Measurements from ENCODE around the gene SEMA3E.

Gene SEMA3E

DNA sequence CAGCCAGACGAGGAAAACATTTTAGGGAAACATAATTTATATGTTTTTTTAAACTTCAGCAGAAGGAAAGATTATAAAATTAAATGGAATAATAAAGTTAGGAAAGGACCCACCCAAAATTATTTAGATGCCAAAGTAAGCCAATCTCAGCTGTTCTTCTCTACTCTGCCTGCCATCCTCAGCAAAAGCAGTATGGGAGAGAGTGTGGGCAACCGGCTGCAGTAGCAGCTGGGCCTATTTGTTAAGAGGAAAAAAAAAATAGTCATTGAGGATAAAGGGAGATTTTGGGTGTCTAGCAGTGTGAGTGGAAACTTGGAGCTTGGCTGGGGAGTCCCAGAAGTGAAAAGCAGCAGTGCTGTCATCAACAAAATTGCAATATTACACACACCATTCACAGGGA, 15.4 kb downstream of the SEMA3E start:
- Histone ChIP-seq H3K9ac (ENCODE audit: low read depth, low read length) (no peak overlapping the region), H3K36me3 (ENCODE audit: control insufficient read depth, insufficient read depth, low read length) (no peaks in the 10 kb centered on the region), H3K4me3 (ENCODE audit: low read depth, low read length) (no peak overlapping the region), H3K9me3 (ENCODE audit: control insufficient read depth, insufficient read depth, low read length) (no peaks in the 10 kb centered on the region), H3K27me3 (ENCODE audit: control insufficient read depth, insufficient read depth, low read length) (no peaks in the 10 kb centered on the region), H3K4me1 (ENCODE audit: control insufficient read depth, insufficient read depth, low read length) (peaks cover 6% of the 10 kb centered on the region)

DNA sequence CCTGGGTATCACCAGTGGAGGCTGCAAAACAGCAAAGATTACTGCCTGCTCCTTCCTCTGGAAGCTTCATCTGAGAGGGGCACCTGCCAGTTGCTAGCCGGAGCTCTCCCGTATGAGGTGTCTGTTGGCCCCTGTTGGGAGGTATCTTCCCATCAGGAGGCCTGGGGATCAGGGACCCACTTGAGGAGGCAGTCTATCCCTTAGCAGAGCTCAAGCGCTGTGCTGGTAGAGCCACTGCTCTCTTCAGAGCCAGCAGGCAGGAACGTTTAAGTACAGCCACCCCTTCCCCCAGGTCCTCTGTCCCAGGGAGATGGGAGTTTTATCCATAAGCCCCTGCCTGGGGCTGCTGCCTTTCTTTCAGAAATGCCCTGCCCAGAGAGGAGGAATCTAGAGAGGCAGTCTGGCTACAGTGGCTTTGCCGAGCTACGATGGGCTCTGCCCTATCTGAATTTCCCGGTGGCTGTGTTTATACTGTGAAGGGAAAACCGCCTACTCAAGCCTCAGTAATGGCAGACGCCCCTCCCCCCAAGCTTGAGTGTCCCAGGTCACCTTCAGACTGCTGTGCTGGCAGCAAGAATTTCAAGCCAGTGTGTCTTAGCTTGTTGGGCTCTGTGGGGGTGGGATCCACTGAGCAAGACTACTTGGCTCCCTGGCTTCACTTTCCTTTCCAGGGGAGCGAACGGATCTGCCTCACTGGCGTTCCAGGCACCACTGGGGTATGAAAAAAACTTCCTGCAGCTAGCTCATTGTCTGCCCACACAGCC, 19.6 kb downstream of the SEMA3E start:
- H3K27me3 ChIP-seq (ENCODE audit: control insufficient read depth, insufficient read depth, low read length): no peaks in the 10 kb centered on the region
- H3K4me3 ChIP-seq (ENCODE audit: low read depth, low read length): no peak overlapping the region
- peaks cover 6% of the 10 kb centered on the region for H3K4me1 ChIP-seq (ENCODE audit: control insufficient read depth, insufficient read depth, low read length)
- no peaks in the 10 kb centered on the region for H3K36me3 ChIP-seq (ENCODE audit: control insufficient read depth, insufficient read depth, low read length)
- H3K9me3 ChIP-seq (ENCODE audit: control insufficient read depth, insufficient read depth, low read length): no peaks in the 10 kb centered on the region
- H3K9ac ChIP-seq (ENCODE audit: low read depth, low read length): no peak overlapping the region

DNA sequence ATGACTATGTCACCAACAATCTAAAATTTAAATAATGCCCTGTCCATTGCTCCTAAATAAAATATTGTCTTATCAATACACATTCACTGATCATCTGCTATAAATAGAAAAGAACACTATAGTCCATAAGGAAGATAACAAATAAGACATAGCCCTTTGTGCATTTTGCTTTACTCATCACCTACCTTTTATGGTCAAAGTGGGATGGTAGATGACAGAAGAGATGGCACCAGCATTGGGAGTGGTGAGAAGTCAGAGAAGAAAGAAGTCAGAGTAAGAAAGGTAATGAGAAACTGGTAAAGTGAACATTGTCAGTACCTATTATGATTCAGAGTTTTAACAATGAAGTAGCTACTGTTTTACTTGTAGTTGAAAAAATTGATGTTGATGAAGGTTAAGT, 31.1 kb downstream of the SEMA3E start:
- no peak overlapping the region for H3K4me3 ChIP-seq (ENCODE audit: low read depth, low read length)
- no peaks in the 10 kb centered on the region for H3K27me3 ChIP-seq (ENCODE audit: control insufficient read depth, insufficient read depth, low read length)
- H3K9ac ChIP-seq (ENCODE audit: low read depth, low read length): no peak overlapping the region
- peaks cover 4% of the 10 kb centered on the region for H3K4me1 ChIP-seq (ENCODE audit: control insufficient read depth, insufficient read depth, low read length)
- H3K9me3 ChIP-seq (ENCODE audit: control insufficient read depth, insufficient read depth, low read length): no peaks in the 10 kb centered on the region
- no peaks in the 10 kb centered on the region for H3K36me3 ChIP-seq (ENCODE audit: control insufficient read depth, insufficient read depth, low read length)

DNA sequence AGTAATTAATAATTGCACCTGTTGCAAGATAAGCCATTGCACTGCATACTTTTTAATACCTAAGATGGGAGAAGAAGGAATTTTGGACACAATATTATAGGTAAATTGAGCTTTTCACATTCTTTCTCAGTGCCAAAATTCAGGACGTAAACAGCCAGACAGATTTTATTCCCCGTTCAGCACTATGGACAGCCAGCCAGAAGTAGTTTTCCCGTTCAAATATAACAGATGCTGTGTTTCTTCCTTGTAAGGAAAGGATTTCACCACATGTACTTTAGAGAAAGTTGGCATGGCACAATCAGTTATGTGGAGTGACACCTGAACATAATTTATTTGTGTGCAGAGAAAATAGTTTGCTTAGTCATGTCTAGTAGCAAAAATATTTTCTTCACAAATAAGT, 34.8 kb downstream of the SEMA3E start:
- H3K36me3 ChIP-seq (ENCODE audit: control insufficient read depth, insufficient read depth, low read length): no peaks in the 10 kb centered on the region
- no peaks in the 10 kb centered on the region for H3K27me3 ChIP-seq (ENCODE audit: control insufficient read depth, insufficient read depth, low read length)
- no peak overlapping the region for H3K4me3 ChIP-seq (ENCODE audit: low read depth, low read length)
- peaks cover 15% of the 10 kb centered on the region for H3K4me1 ChIP-seq (ENCODE audit: control insufficient read depth, insufficient read depth, low read length)
- H3K9ac ChIP-seq (ENCODE audit: low read depth, low read length): no peak overlapping the region
- no peaks in the 10 kb centered on the region for H3K9me3 ChIP-seq (ENCODE audit: control insufficient read depth, insufficient read depth, low read length)

DNA sequence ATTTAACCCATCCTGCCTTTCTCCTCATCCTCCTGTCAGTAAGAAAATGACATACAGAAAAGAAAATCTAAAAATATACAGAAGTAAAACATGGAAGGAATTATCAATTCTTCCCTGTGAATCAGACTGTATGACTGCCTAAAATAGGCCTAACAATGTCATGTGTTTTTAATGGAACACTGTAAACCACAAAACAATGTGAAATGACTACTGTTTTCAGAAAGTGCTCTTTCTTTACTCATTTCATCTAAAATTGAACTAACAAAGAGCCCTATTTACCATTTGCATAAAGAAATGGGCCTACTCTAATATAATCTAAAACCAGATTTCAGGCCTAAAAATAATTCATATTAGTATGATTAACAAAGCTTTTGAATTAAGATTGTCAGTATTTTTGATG, 35.7 kb downstream of the SEMA3E start:
- H3K4me1 ChIP-seq (ENCODE audit: control insufficient read depth, insufficient read depth, low read length): peaks cover 15% of the 10 kb centered on the region
- H3K27me3 ChIP-seq (ENCODE audit: control insufficient read depth, insufficient read depth, low read length): no peaks in the 10 kb centered on the region
- no peaks in the 10 kb centered on the region for H3K36me3 ChIP-seq (ENCODE audit: control insufficient read depth, insufficient read depth, low read length)
- H3K4me3 ChIP-seq (ENCODE audit: low read depth, low read length): no peak overlapping the region
- no peak overlapping the region for H3K9ac ChIP-seq (ENCODE audit: low read depth, low read length)
- H3K9me3 ChIP-seq (ENCODE audit: control insufficient read depth, insufficient read depth, low read length): no peaks in the 10 kb centered on the region

DNA sequence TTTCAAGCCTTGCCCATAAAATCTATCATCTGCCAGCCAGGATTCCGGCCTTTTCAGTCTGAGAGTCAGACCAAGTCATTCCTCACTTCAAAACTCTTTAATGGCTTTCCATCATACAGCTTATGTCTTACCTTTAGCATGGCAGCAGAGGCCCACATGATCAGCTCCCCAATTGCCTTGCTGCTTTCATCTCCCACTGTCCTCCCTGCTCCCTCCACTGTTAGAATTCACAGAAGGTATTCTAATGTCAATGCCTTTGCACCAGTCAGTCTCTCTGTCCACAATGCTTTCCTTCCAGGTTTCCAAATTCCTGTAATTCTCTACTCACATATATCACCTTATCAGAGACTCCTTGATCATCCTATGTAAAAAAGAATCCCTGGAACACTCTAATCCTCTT, 37.2 kb downstream of the SEMA3E start:
- H3K27me3 ChIP-seq (ENCODE audit: control insufficient read depth, insufficient read depth, low read length): no peaks in the 10 kb centered on the region
- H3K4me3 ChIP-seq (ENCODE audit: low read depth, low read length): no peak overlapping the region

DNA sequence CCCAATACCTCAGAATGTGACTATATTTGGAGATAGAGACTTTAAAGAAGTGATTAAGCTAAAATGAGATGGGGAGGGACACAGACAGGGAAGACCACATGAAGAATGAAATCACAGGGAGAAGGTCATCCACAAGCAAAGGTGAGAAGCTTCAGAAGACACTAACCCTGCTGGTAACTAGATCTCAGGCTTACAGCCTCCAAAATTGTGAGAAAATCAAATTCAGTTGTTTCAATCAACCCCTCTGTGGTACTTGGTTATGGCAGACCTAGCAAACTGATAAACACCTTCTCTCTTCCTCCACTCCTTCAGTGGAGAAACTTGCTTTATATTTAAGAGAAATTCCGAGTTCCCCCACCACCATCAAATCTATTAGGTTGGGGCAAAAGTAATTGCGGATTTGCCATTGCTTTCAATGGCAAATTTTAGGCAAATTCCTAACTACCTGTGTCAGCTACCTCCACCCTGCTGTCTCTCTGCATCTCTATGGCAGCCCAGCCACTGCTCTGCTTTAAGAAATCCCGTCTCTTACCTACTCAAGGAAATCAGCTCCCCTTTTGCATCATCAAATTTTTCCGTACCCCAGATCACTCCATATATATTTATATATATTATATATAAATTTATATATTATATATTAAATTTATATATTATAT, 38.2 kb downstream of the SEMA3E start:
- Histone ChIP-seq H3K27me3 (ENCODE audit: control insufficient read depth, insufficient read depth, low read length) (no peaks in the 10 kb centered on the region), H3K4me3 (ENCODE audit: low read depth, low read length) (no peak overlapping the region), H3K9me3 (ENCODE audit: control insufficient read depth, insufficient read depth, low read length) (no peaks in the 10 kb centered on the region), H3K4me1 (ENCODE audit: control insufficient read depth, insufficient read depth, low read length) (peaks cover 15% of the 10 kb centered on the region), H3K9ac (ENCODE audit: low read depth, low read length) (no peak overlapping the region), H3K36me3 (ENCODE audit: control insufficient read depth, insufficient read depth, low read length) (no peaks in the 10 kb centered on the region)

More for the DNA sequence above, 37.2 kb downstream of the SEMA3E start:
- H3K9ac ChIP-seq (ENCODE audit: low read depth, low read length): no peak overlapping the region
- no peaks in the 10 kb centered on the region for H3K9me3 ChIP-seq (ENCODE audit: control insufficient read depth, insufficient read depth, low read length)
- peaks cover 15% of the 10 kb centered on the region for H3K4me1 ChIP-seq (ENCODE audit: control insufficient read depth, insufficient read depth, low read length)
- H3K36me3 ChIP-seq (ENCODE audit: control insufficient read depth, insufficient read depth, low read length): no peaks in the 10 kb centered on the region

DNA sequence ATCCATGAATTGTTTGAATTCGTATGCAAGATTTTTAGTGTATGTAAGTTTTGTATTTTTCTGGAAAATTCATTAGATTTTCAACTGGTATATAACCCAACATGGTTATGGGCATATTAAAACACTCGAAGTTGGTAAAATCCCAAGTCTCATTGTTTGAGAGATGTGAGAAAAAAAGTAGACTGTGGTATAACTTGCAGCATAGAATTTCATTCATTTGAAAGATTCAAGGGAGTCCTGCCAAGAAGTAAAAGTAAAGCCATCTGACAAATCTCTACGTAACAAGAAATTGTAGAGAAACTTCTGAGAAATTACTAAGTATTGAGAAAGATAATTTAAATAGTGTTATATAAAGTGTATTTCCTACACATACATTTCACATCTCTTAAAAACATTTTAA, 40.2 kb downstream of the SEMA3E start:
- H3K9ac ChIP-seq (ENCODE audit: low read depth, low read length): no peak overlapping the region
- H3K4me1 ChIP-seq (ENCODE audit: control insufficient read depth, insufficient read depth, low read length): peaks cover 15% of the 10 kb centered on the region
- H3K4me3 ChIP-seq (ENCODE audit: low read depth, low read length): no peak overlapping the region
- H3K27me3 ChIP-seq (ENCODE audit: control insufficient read depth, insufficient read depth, low read length): no peaks in the 10 kb centered on the region
- H3K36me3 ChIP-seq (ENCODE audit: control insufficient read depth, insufficient read depth, low read length): no peaks in the 10 kb centered on the region
- no peaks in the 10 kb centered on the region for H3K9me3 ChIP-seq (ENCODE audit: control insufficient read depth, insufficient read depth, low read length)

DNA sequence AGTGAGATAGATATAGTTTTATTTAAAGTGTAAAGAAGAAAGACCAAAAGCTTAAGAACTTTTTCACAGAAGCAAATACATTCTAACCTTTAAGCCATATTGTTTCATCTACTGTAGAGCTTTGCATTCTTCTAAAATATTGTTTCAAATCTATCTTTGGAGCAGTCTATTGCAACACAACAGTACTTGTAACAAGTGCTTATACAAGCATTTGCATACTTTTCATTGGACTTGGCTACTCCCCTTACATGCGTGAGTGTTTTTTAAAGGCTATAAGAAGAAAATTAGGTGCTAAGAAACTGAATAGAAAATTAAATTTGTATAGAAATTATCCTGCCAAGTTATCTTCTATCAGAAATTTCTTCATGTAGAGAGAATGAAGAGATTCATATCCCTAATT, 45.3 kb downstream of the SEMA3E start:
- no peaks in the 10 kb centered on the region for H3K36me3 ChIP-seq (ENCODE audit: control insufficient read depth, insufficient read depth, low read length)
- H3K9ac ChIP-seq (ENCODE audit: low read depth, low read length): no peak overlapping the region
- H3K4me3 ChIP-seq (ENCODE audit: low read depth, low read length): no peak overlapping the region
- no peaks in the 10 kb centered on the region for H3K9me3 ChIP-seq (ENCODE audit: control insufficient read depth, insufficient read depth, low read length)
- no peaks in the 10 kb centered on the region for H3K27me3 ChIP-seq (ENCODE audit: control insufficient read depth, insufficient read depth, low read length)
- H3K4me1 ChIP-seq (ENCODE audit: control insufficient read depth, insufficient read depth, low read length): no peaks in the 10 kb centered on the region

DNA sequence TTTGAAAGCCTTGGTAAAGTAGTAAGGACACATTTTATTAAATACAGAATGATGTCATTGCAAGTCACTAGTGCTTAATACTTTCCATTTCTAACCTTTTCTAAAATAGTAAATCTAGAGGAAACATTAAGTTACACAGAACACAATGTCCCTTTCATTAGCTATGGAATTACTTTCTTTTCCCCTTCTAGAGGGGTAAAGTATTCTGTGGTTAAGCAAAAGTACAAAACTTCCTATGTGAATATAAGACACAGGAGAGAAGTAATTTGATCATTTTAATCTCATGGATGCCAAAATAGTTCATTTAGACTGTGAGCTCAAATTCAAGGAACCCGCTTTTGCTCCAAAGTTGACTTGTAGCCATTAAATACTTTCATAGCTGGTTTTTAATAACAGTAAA, 49.8 kb downstream of the SEMA3E start:
- no peak overlapping the region for H3K9ac ChIP-seq (ENCODE audit: low read depth, low read length)
- no peaks in the 10 kb centered on the region for H3K9me3 ChIP-seq (ENCODE audit: control insufficient read depth, insufficient read depth, low read length)
- H3K27me3 ChIP-seq (ENCODE audit: control insufficient read depth, insufficient read depth, low read length): no peaks in the 10 kb centered on the region
- H3K4me1 ChIP-seq (ENCODE audit: control insufficient read depth, insufficient read depth, low read length): no peaks in the 10 kb centered on the region
- no peak overlapping the region for H3K4me3 ChIP-seq (ENCODE audit: low read depth, low read length)
- H3K36me3 ChIP-seq (ENCODE audit: control insufficient read depth, insufficient read depth, low read length): no peaks in the 10 kb centered on the region

DNA sequence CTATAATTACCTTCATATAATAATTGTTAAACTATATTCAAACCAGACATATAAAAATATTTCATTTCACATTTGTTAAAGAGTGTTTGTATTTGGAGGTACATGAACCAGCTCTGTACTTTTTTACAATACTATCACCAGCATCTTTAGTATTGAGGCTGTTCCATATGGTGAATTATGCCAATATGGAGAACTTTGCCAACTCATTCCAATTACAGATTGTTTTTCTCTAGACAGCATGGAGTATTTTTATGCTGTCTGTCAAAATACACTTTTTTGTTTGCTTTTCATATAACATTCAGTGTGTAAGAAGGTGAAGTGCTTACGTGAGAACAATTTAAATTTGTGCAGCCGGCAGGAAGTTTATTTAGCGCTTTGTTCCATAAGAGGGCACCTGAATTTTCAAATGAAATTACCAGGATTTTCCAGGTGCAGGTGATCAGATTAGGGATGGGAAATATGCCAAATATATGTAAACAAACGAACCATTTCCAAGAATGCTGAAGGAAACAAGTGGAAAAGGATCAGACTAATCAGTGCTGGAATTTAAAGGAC, 54.9 kb downstream of the SEMA3E start:
- Histone ChIP-seq H3K4me3 (ENCODE audit: low read depth, low read length) (no peak overlapping the region), H3K4me1 (ENCODE audit: control insufficient read depth, insufficient read depth, low read length) (no peaks in the 10 kb centered on the region), H3K9me3 (ENCODE audit: control insufficient read depth, insufficient read depth, low read length) (no peaks in the 10 kb centered on the region), H3K36me3 (ENCODE audit: control insufficient read depth, insufficient read depth, low read length) (no peaks in the 10 kb centered on the region), H3K9ac (ENCODE audit: low read depth, low read length) (no peak overlapping the region), H3K27me3 (ENCODE audit: control insufficient read depth, insufficient read depth, low read length) (no peaks in the 10 kb centered on the region)

DNA sequence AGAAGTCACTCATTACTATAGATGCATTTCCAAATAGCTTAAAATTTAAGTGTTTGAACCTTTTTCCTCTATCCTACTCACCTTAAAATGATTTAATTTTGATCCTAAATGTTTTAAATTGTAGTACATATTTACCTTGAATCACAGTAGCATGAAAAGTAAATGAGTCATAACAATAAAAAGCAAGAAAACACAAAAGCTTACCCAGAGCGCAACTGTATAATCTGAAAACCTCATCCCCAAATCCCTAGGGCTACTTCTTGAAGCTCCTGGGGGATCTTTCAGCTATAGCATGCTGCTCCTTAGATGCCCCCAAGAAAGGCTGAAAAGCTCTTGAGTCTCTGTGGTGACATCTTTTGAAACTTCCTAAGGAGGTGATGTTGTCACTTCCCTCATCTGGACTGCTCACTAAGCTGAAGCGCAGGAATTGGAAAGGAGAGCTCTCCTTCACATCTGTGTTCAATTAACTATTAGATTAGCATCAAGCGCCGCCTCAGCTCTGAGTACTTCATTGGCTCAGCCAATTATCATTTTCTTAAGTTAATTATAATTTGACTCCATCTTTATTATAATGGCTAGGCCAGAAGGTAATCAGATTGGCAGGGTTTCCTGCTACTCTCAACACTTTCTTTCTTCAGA, 60.2 kb downstream of the SEMA3E start:
- Histone ChIP-seq H3K9ac (ENCODE audit: low read depth, low read length) (no peak overlapping the region), H3K4me3 (ENCODE audit: low read depth, low read length) (no peak overlapping the region), H3K36me3 (ENCODE audit: control insufficient read depth, insufficient read depth, low read length) (no peaks in the 10 kb centered on the region), H3K4me1 (ENCODE audit: control insufficient read depth, insufficient read depth, low read length) (no peaks in the 10 kb centered on the region), H3K9me3 (ENCODE audit: control insufficient read depth, insufficient read depth, low read length) (no peaks in the 10 kb centered on the region), H3K27me3 (ENCODE audit: control insufficient read depth, insufficient read depth, low read length) (no peaks in the 10 kb centered on the region)

Measured in iPS-15b (cell line).